ENCODE measurements around the gene EGR4. TPM values are rescaled to one million over a fixed set of nuclear protein-coding genes. Genes with fewer than 3 reads are reported as not detected.
A peak's percentile ranks its signal among the peaks of the same experiment; 100 is the strongest.

Gene EGR4
- total RNA-seq, 1 experiment from 2014 or later, result not detected

DNA sequence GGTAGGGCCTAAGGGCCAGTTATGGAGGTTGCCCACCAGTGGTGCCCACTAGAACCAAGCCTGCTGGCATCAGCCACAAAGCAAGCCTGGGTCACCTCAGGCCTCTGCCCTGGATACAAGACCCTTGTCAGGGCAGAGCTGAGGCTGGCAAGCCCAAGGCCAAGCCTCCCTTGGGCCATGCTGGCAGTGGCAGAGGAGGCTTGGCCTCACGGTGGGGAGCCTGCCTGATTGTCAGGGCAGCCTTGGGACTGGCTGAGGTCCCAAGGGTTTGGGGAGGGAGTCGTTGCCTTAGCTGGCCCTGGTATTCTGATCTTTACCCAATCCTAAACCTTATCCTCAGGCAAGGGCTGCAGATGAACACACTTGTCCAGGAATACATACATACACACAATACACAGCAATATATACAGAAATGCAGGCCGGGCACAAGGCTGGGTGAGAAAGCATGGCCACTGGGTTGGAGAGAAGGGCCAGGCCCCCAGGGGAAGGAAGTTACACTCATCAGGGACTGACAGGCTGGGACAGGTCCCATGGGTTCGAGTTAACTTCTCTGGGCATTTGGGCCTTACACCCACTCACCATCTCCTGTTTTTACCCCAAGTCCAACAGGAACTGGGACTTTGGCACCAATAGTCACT is 38.2 kb downstream of the EGR4 start:
- Histone ChIP-seq H3K27me3 (ENCODE audit: low read length) (no peaks in the 10 kb centered on the region), H3K79me2 (ENCODE audit: low read length) (no peaks in the 10 kb centered on the region), H3K9me3 (ENCODE audit: low read length) (no peaks in the 10 kb centered on the region), H3K27ac (ENCODE audit: low read length) (no peak overlapping the region), H3K4me3 (ENCODE audit: low read length) (no peak overlapping the region), H2AFZ (ENCODE audit: low read length) (no peak overlapping the region), H3K4me1 (ENCODE audit: insufficient read depth, low read length) (no peaks in the 10 kb centered on the region), H3K9ac (ENCODE audit: low read length) (no peak overlapping the region), H3K9me2 (replicated peaks; ENCODE audit: low read length) (no peaks in the 10 kb centered on the region), H4K20me1 (ENCODE audit: low read length) (no peaks in the 10 kb centered on the region), H3F3A (ENCODE audit: low read length, unreplicated experiment) (no peaks in the 10 kb centered on the region), H3K4me2 (ENCODE audit: low read length) (no peak overlapping the region), H3K36me3 (ENCODE audit: low read depth, low read length) (peaks cover 20% of the 10 kb centered on the region)
- no peak for DNase-seq
- ATAC-seq, result peak; percentile 16; the same call in 1 of the 2 replicates
- POLR2A ChIA-PET (ENCODE audit: unreplicated experiment), result no interaction called here
- no TSS peak for BruUV-seq (replicated peaks)
- TF ChIP-seq, protein P1, sequence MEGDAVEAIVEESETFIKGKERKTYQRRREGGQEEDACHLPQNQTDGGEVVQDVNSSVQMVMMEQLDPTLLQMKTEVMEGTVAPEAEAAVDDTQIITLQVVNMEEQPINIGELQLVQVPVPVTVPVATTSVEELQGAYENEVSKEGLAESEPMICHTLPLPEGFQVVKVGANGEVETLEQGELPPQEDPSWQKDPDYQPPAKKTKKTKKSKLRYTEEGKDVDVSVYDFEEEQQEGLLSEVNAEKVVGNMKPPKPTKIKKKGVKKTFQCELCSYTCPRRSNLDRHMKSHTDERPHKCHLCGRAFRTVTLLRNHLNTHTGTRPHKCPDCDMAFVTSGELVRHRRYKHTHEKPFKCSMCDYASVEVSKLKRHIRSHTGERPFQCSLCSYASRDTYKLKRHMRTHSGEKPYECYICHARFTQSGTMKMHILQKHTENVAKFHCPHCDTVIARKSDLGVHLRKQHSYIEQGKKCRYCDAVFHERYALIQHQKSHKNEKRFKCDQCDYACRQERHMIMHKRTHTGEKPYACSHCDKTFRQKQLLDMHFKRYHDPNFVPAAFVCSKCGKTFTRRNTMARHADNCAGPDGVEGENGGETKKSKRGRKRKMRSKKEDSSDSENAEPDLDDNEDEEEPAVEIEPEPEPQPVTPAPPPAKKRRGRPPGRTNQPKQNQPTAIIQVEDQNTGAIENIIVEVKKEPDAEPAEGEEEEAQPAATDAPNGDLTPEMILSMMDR (conservative IDR thresholded peaks at IDR 0.05; ENCODE audit: low read depth, low read length), result no peak
- TF ChIP-seq EZH2phosphoT487 (IDR thresholded peaks at IDR 0.05; ENCODE audit: borderline replicate concordance, low read length), result no peak
- TF ChIP-seq EZH2 (IDR thresholded peaks at IDR 0.05; ENCODE audit: low read length, unreplicated experiment), result no peak
- CTCF ChIA-PET, result no interaction called here
- intact Hi-C loops (cut with micrococcal nuclease), result no loop called here

DNA sequence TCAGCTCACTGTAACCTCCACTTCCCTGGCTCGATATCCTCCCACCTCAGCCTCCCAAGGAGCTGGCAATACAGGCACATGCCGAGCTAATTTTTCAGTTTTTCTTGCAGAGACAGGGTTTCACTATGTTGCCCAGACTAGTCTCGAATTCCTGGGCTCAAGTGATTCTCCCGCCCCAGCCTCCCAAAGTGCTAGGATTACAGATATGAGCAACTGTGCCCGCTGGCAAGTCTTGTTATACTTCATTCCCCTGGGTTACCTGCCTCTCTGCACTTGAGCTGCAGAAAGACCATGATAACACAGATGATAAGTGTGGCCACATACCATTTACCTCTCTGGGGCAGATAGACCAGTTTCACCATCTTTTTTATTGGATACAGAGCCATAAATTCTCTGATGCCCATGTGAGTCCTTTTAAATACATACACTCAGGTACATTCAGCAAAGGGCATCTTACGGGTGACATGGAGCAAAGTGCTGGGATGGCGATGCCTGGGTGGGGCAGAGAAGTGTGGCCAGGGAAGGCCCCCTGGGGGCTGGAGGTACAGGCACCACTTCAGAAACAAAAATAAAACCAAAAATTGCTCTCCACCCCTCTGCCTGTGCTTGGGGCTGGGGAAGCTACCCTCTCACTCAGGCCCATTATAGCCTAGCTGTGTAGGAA is 38.9 kb downstream of the EGR4 start:
- POLR2A ChIA-PET (ENCODE audit: unreplicated experiment), result no interaction called here
- H2AFZ ChIP-seq (ENCODE audit: low read length), result no peak overlapping the region
- no peak overlapping the region for H3K27ac ChIP-seq (ENCODE audit: low read length)
- DNase-seq, result no peak
- no peaks in the 10 kb centered on the region for H3K4me1 ChIP-seq (ENCODE audit: insufficient read depth, low read length)
- H3K9me2 ChIP-seq (replicated peaks; ENCODE audit: low read length), result no peaks in the 10 kb centered on the region
- peaks cover 27% of the 10 kb centered on the region for H3K36me3 ChIP-seq (ENCODE audit: low read depth, low read length)
- 0 out of 2 replicates have a peak, but pooled peaks cover 2% of the 10 kb centered on the region for H4K20me1 ChIP-seq (ENCODE audit: low read length)
- no peaks in the 10 kb centered on the region for H3K79me2 ChIP-seq (ENCODE audit: low read length)
- intact Hi-C loops (cut with micrococcal nuclease), result no loop called here
- CTCF ChIA-PET, result no interaction called here
- BruUV-seq (replicated peaks), result no TSS peak
- H3F3A ChIP-seq (ENCODE audit: low read length, unreplicated experiment), result no peaks in the 10 kb centered on the region
- no peak for ATAC-seq
- H3K27me3 ChIP-seq (ENCODE audit: low read length), result no peaks in the 10 kb centered on the region
- no peak overlapping the region for H3K4me3 ChIP-seq (ENCODE audit: low read length)
- TF ChIP-seq EZH2 (IDR thresholded peaks at IDR 0.05; ENCODE audit: low read length, unreplicated experiment), result no peak
- no peak overlapping the region for H3K9ac ChIP-seq (ENCODE audit: low read length)
- H3K4me2 ChIP-seq (ENCODE audit: low read length), result no peak overlapping the region
- no peaks in the 10 kb centered on the region for H3K9me3 ChIP-seq (ENCODE audit: low read length)

DNA sequence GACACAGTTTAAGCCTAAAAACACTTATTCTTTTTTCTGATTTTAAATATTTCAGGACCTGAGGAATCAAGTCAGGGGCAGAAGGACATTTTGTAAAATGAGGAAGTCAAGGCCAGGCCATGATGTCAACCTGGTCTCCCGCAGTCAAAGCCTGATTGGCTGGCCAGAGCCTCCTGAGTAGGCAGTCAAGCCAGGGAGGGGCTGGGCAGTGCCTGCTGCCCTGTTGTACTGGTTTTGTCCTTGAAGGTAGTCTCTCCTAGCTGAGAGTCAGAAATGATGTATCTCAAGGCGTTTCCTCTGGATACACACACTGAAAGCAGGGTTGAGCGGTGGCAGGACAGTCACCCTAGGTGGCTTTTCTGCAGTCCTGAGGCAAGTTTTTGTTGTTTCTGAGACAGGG is 39.4 kb downstream of the EGR4 start:
- no peak for TF ChIP-seq EZH2 (IDR thresholded peaks at IDR 0.05; ENCODE audit: low read length, unreplicated experiment)
- TF ChIP-seq, protein P1 (conservative IDR thresholded peaks at IDR 0.05; ENCODE audit: low read depth, low read length), result no peak
- no peak for TF ChIP-seq EZH2phosphoT487 (IDR thresholded peaks at IDR 0.05; ENCODE audit: borderline replicate concordance, low read length)
- H4K20me1 ChIP-seq (ENCODE audit: low read length), result 0 out of 2 replicates have a peak, but pooled peaks cover 4% of the 10 kb centered on the region
- CTCF ChIA-PET, result no interaction called here
- DNase-seq, result no peak
- no peaks in the 10 kb centered on the region for H3K4me1 ChIP-seq (ENCODE audit: insufficient read depth, low read length)
- intact Hi-C loops (cut with micrococcal nuclease), result no loop called here
- no peaks in the 10 kb centered on the region for H3K9me3 ChIP-seq (ENCODE audit: low read length)
- no peak overlapping the region for H3K9ac ChIP-seq (ENCODE audit: low read length)
- POLR2A ChIA-PET (ENCODE audit: unreplicated experiment), result no interaction called here
- H3F3A ChIP-seq (ENCODE audit: low read length, unreplicated experiment), result no peaks in the 10 kb centered on the region
- no peak overlapping the region for H3K4me3 ChIP-seq (ENCODE audit: low read length)
- no peak overlapping the region for H3K27ac ChIP-seq (ENCODE audit: low read length)
- no peak overlapping the region for H3K4me2 ChIP-seq (ENCODE audit: low read length)
- peaks cover 33% of the 10 kb centered on the region for H3K36me3 ChIP-seq (ENCODE audit: low read depth, low read length)
- H2AFZ ChIP-seq (ENCODE audit: low read length), result no peak overlapping the region
- peak; percentile 14; the same call in 1 of the 2 replicates for ATAC-seq
- no peaks in the 10 kb centered on the region for H3K79me2 ChIP-seq (ENCODE audit: low read length)
- no peaks in the 10 kb centered on the region for H3K9me2 ChIP-seq (replicated peaks; ENCODE audit: low read length)
- BruUV-seq (replicated peaks), result no TSS peak
- H3K27me3 ChIP-seq (ENCODE audit: low read length), result no peaks in the 10 kb centered on the region
